H9 (cell line): ENCODE measurements around the gene DBNDD2. TPM values are rescaled to one million over a fixed set of nuclear protein-coding genes. Genes with fewer than 3 reads are reported as not detected.

Experiments
- DNase-seq: peaks from one replicate; pipeline ENCODE4 v3.0.0-alpha.2; 2017
- H2AFZ ChIP-seq: one replicate; pipeline ENCODE4 v1.6.1; 2013; ENCODE audit warnings: mild to moderate bottlenecking, low read length, control low read depth, moderate library complexity
- H2AK5ac ChIP-seq: 2 replicates; pipeline ENCODE4 v1.6.1; 2013; ENCODE audit warnings: low read length, control low read depth, mixed read lengths; ENCODE audit not compliant: insufficient read length
- H2BK120ac ChIP-seq: one replicate; pipeline ENCODE4 v1.6.1; 2013; ENCODE audit warnings: low read depth, mild to moderate bottlenecking, low read length, control low read depth, inconsistent platforms; ENCODE audit not compliant: poor library complexity, severe bottlenecking
- H2BK12ac ChIP-seq: 2 replicates; pipeline ENCODE4 v1.6.1; 2013; ENCODE audit warnings: low read length, control low read depth, mixed read lengths, low read depth; ENCODE audit not compliant: insufficient read length
- H2BK15ac ChIP-seq: 2 replicates; pipeline ENCODE4 v1.6.1; 2013; ENCODE audit warnings: low read depth, low read length, control low read depth
- H2BK20ac ChIP-seq: one replicate; pipeline ENCODE4 v1.6.1; 2013; ENCODE audit warnings: low read depth, mild to moderate bottlenecking, low read length, control low read depth, inconsistent platforms; ENCODE audit not compliant: poor library complexity, severe bottlenecking
- H2BK5ac ChIP-seq: 2 replicates; pipeline ENCODE4 v1.6.1; 2013; ENCODE audit warnings: low read length, control low read depth, mixed read lengths; ENCODE audit not compliant: insufficient read length
- H3K14ac ChIP-seq: 2 replicates; pipeline ENCODE4 v1.6.1; 2013; ENCODE audit warnings: low read length, control low read depth; ENCODE audit not compliant: insufficient read depth
- H3K18ac ChIP-seq: 2 replicates; pipeline ENCODE4 v1.6.1; 2013; ENCODE audit warnings: low read depth, mild to moderate bottlenecking, mixed read lengths, low read length, control low read depth; ENCODE audit not compliant: insufficient read length
- H3K23ac ChIP-seq: 2 replicates; pipeline ENCODE4 v1.6.1; 2013; ENCODE audit warnings: low read length, control low read depth, mixed read lengths, low read depth; ENCODE audit not compliant: insufficient read length
- H3K23me2 ChIP-seq: 2 replicates; pipeline ENCODE4 v1.6.1; 2013; ENCODE audit warnings: low read depth, mild to moderate bottlenecking, mixed read lengths, low read length, control low read depth; ENCODE audit not compliant: insufficient read length, poor library complexity, severe bottlenecking
- H3K27ac ChIP-seq: 2 replicates; pipeline ENCODE4 v1.5.1; 2013; ENCODE audit warnings: low read length, control low read depth, mixed read lengths, low read depth; ENCODE audit not compliant: insufficient read length
- H3K27me3 ChIP-seq: 2 replicates; pipeline ENCODE4 v1.6.1; 2013; ENCODE audit warnings: low read length, control low read depth, inconsistent platforms; ENCODE audit not compliant: insufficient read depth
- H3K4ac ChIP-seq: 2 replicates; pipeline ENCODE4 v1.6.1; 2013; ENCODE audit warnings: low read depth, mild to moderate bottlenecking, control low read depth, inconsistent platforms, low read length, moderate library complexity
- H3K4me1 ChIP-seq: 2 replicates; pipeline ENCODE4 v1.6.1; 2013; ENCODE audit warnings: low read length, control low read depth, inconsistent platforms; ENCODE audit not compliant: insufficient read depth
- H3K4me2 ChIP-seq: 2 replicates; pipeline ENCODE4 v1.6.1; 2013; ENCODE audit warnings: low read length, control low read depth, mixed read lengths; ENCODE audit not compliant: insufficient read length, insufficient read depth
- H3K56ac ChIP-seq: 2 replicates; pipeline ENCODE4 v1.6.1; 2013; ENCODE audit warnings: low read depth, mild to moderate bottlenecking, mixed read lengths, low read length, control low read depth; ENCODE audit not compliant: insufficient read length
- H3K79me1 ChIP-seq: 2 replicates; pipeline ENCODE4 v1.6.1; 2013; ENCODE audit warnings: low read depth, mild to moderate bottlenecking, moderate library complexity, low read length, control low read depth, inconsistent platforms; ENCODE audit not compliant: insufficient read depth, poor library complexity, severe bottlenecking
- H3K79me2 ChIP-seq: 2 replicates; pipeline ENCODE4 v1.6.1; 2013; ENCODE audit warnings: low read length, control low read depth, inconsistent platforms; ENCODE audit not compliant: insufficient read depth
- H3K9ac ChIP-seq: 2 replicates; pipeline ENCODE4 v1.6.1; 2013; ENCODE audit warnings: low read length, control low read depth, mixed read lengths; ENCODE audit not compliant: insufficient read length; ENCODE audit errors: extremely low read depth
- H3K9me3 ChIP-seq: one replicate; pipeline ENCODE4 v1.6.1; 2013; ENCODE audit warnings: low read depth, low read length, inconsistent platforms; ENCODE audit not compliant: control insufficient read depth
- H3T11ph ChIP-seq: one replicate; pipeline ENCODE4 v1.6.1; 2013; ENCODE audit warnings: mild to moderate bottlenecking, low read length, control low read depth, inconsistent platforms
- H4K20me1 ChIP-seq: one replicate; pipeline ENCODE4 v1.6.1; 2013; ENCODE audit not compliant: control insufficient read depth, insufficient read length, insufficient read depth
- H4K5ac ChIP-seq: 2 replicates; pipeline ENCODE4 v1.6.1; 2013; ENCODE audit warnings: low read depth, mild to moderate bottlenecking, mixed read lengths, low read length, control low read depth; ENCODE audit not compliant: insufficient read length
- H4K8ac ChIP-seq: replicated peaks from 2 replicates; pipeline ENCODE4 v1.6.1; 2013; ENCODE audit warnings: low read length, control low read depth, mixed read lengths, low read depth; ENCODE audit not compliant: insufficient read length
- H4K91ac ChIP-seq: 2 replicates; pipeline ENCODE4 v1.6.1; 2013; ENCODE audit warnings: low read depth, mild to moderate bottlenecking, moderate library complexity, mixed read lengths, low read length, control low read depth; ENCODE audit not compliant: insufficient read length
- H3K27ac Mint-ChIP-seq, 3 experiments: 2 replicates in 2 of 3; 3 replicates in 1 of 3; pipeline ENCODE4 v1.8.0; 2020 to 2021; ENCODE audit warnings: mixed read lengths in 3 of 3, mild to moderate bottlenecking in 1 of 3, moderate library complexity in 1 of 3
- H3K27me3 Mint-ChIP-seq: 2 replicates; pipeline ENCODE4 v1.8.0; 2021; ENCODE audit warnings: low read depth, mild to moderate bottlenecking, moderate library complexity, mixed read lengths
- H3K36me3 Mint-ChIP-seq, 3 experiments: 2 replicates in 2 of 3; 3 replicates in 1 of 3; pipeline ENCODE4 v1.8.0; 2020 to 2021; ENCODE audit warnings: low read depth in 3 of 3, mixed read lengths in 3 of 3; ENCODE audit not compliant: insufficient read depth in 1 of 3
- H3K4me1 Mint-ChIP-seq, 2 experiments: 2 replicates each; pipeline ENCODE4 v1.8.0; 2020; ENCODE audit warnings: mixed read lengths in 2 of 2
- H3K4me3 Mint-ChIP-seq, 2 experiments: 2 replicates in 1 of 2; 3 replicates in 1 of 2; pipeline ENCODE4 v1.8.0; 2020 to 2021; ENCODE audit warnings: mild to moderate bottlenecking in 2 of 2, mixed read lengths in 2 of 2, moderate library complexity in 1 of 2
- H3K9me3 Mint-ChIP-seq, 2 experiments: 2 replicates in 1 of 2; 3 replicates in 1 of 2; pipeline ENCODE4 v1.8.0; 2020; ENCODE audit warnings: mild to moderate bottlenecking in 2 of 2, mixed read lengths in 2 of 2, moderate library complexity in 1 of 2
- CTCF ChIP-seq: fragments of 200-600 bp; sonication (generic); conservative IDR thresholded peaks from 3 replicates; pipeline ENCODE4 v1.8.0; 2021; ENCODE audit warnings: antibody characterized with exemption, mild to moderate bottlenecking
- WGBS: extraction: QIAGEN DNeasy Blood & Tissue Kit; methylation state at CpG from one replicate; pipeline ENCODE4 v1.1.7; 2013; ENCODE audit warnings: missing lambda C conversion rate, low lambda C conversion rate, mixed read lengths; ENCODE audit not compliant: insufficient read length; ENCODE audit errors: extremely low coverage; 5-methylcytosine and 5-hydroxymethylcytosine counted together
- total RNA-seq: library from RNA; stranded (reverse); gene quantifications from 2 replicates; pipeline ENCODE4 v1.2.1, GENCODE V29; 2021

The DBNDD2 gene
- total RNA-seq, 1 experiment from 2014 or later = 39.1 TPM

- Histone ChIP-seq H2BK120ac (no peak overlapping the region), H4K91ac (no peak overlapping the region), H3K4me1 (no peaks in the 10 kb centered on the region), H3K27me3 (no peaks in the 10 kb centered on the region), H2AFZ (no peak overlapping the region), H3K79me2 (no peaks in the 10 kb centered on the region), H2BK5ac (no peak overlapping the region), H3K79me1 (no peaks in the 10 kb centered on the region), H3K9me3 (no peaks in the 10 kb centered on the region), H3K27ac (no peak overlapping the region), H3K4ac (no peak overlapping the region), H4K5ac (no peak overlapping the region), H2BK20ac (no peak overlapping the region), H3K23ac (no peak overlapping the region), H2AK5ac (no peak overlapping the region), H3T11ph (no peak overlapping the region), H3K18ac (no peak overlapping the region), H3K14ac (no peak overlapping the region), H3K9ac (no peak overlapping the region), H4K20me1 (no peaks in the 10 kb centered on the region), H2BK12ac (no peak overlapping the region), H3K23me2 (no peaks in the 10 kb centered on the region), H3K4me2 (no peak overlapping the region), H3K56ac (no peak overlapping the region), H2BK15ac (no peak overlapping the region), H4K8ac (no peak overlapping the region)
- no peak for DNase-seq
- H3K27me3 Mint-ChIP-seq = no peaks in the 10 kb centered on the region
- no peak overlapping the region for H3K27ac Mint-ChIP-seq
- H3K9me3 Mint-ChIP-seq = no peaks in the 10 kb centered on the region
- no peak overlapping the region for H3K4me3 Mint-ChIP-seq
- WGBS = no CpG with 5 or more reads among the region's 17 CpGs
- H3K4me1 Mint-ChIP-seq = no peaks in the 10 kb centered on the region; a peak in 1 of 4 replicates
- H3K36me3 Mint-ChIP-seq = peaks cover 20 to 51% (median 42%) of the 10 kb centered on the region in 3 experiments; a peak in 6 of 7 replicates
- TF ChIP-seq CTCF = no peak
Observed at GRCh38 chr20:45425561-45425960, 17.5 kb downstream of the DBNDD2 start.
